ENCODE results near the gene GRPR.

GRPR gene

DNA sequence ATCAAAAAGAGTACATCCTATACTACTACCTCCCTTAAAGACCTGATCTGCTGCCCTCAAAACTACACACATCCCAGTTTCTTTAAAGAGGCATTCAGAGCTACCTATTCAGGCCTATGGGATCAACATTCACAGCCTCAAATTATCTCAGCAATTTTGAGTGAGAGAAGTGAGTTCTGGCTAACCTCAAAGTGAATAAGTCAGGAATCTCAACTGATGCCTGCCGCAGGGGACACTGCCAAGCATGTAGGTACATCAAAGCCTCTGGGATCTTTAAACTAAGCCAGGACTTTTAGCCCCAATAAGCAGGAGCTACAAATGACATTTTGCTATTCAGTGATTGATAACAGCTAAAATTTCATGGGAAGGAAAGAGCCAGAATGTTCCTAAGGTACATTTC, 11.6 kb downstream of the GRPR start:
- Histone ChIP-seq H3K9me3 (no peaks in the 10 kb centered on the region), H3K4me3 (ENCODE audit: low read depth in 1 of 2, low read length in 1 of 2) (no peak overlapping the region), H3K27ac (no peak overlapping the region), H3K36me3 (no peaks in the 10 kb centered on the region), H3K4me1 (ENCODE audit: control insufficient read depth in 1 of 2, insufficient read depth in 1 of 2, low read depth in 1 of 2, low read length in 1 of 2) (no peaks in the 10 kb centered on the region), H3K27me3 (no peaks in the 10 kb centered on the region)
- no peak for TF ChIP-seq CTCF (IDR thresholded peaks at IDR 0.05)

DNA sequence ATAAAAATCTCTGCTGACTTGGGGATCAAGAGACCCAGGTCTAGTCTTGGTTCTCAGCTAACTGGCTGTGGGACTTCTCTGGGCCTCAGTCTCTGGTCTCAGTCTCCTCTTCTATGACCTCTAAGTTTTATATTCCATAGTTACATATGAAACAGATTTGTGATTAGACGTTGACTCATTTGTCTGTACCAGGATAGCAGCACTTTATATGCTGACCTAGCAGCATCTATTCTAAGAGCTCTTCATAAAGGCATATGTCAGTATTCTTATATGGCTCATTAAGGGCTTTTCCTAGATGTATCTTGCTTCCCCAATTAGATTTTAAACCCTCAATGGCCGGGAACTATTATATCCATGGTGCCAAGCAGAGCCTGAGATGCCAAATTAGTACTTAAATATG, 12.7 kb downstream of the GRPR start:
- H3K36me3 ChIP-seq: no peaks in the 10 kb centered on the region
- no peak overlapping the region for H3K4me3 ChIP-seq (ENCODE audit: low read depth in 1 of 2, low read length in 1 of 2)
- H3K27ac ChIP-seq: no peak overlapping the region
- no peaks in the 10 kb centered on the region for H3K9me3 ChIP-seq
- no peak for TF ChIP-seq CTCF (IDR thresholded peaks at IDR 0.05)
- no peaks in the 10 kb centered on the region for H3K4me1 ChIP-seq (ENCODE audit: control insufficient read depth in 1 of 2, insufficient read depth in 1 of 2, low read depth in 1 of 2, low read length in 1 of 2)
- H3K27me3 ChIP-seq: no peaks in the 10 kb centered on the region

DNA sequence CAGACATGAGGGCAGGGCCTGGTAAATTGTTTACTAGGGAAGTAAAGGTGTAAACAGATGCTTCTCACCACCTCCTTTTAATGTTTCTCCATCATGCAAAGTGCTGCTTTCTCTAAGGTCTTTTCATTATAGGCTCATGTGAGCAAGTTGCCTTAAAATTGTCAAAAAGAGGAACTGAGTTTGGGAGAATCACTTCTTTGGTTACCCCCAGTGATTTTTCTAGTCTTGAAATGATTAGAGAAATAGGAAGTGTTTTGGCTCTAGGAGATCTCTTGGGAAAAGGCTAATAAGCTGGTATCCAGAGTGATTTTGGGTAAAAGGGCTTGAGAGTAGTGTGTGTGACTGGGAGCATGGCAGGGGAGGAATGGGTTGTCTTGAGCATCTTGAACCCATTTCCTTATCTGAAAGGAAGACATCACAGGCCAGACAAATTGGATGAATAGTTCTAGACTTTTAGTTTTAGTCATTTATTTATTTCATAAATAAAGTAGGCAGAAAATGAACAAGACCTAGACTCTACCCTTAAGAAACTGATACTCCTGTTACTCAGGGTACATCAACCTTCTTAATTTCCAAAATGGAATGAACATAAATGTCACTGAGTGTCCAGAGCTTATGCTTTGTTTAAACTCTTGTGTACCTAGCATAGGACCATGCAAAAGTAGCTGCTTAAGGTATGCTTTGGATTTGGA, 14.2 kb downstream of the GRPR start:
- H3K27me3 ChIP-seq: no peaks in the 10 kb centered on the region
- H3K9me3 ChIP-seq: no peaks in the 10 kb centered on the region
- no peaks in the 10 kb centered on the region for H3K36me3 ChIP-seq
- no peak overlapping the region for H3K27ac ChIP-seq
- H3K4me1 ChIP-seq (ENCODE audit: control insufficient read depth in 1 of 2, insufficient read depth in 1 of 2, low read depth in 1 of 2, low read length in 1 of 2): no peaks in the 10 kb centered on the region
- no peak for TF ChIP-seq CTCF (IDR thresholded peaks at IDR 0.05)
- no peak overlapping the region for H3K4me3 ChIP-seq (ENCODE audit: low read depth in 1 of 2, low read length in 1 of 2)

DNA sequence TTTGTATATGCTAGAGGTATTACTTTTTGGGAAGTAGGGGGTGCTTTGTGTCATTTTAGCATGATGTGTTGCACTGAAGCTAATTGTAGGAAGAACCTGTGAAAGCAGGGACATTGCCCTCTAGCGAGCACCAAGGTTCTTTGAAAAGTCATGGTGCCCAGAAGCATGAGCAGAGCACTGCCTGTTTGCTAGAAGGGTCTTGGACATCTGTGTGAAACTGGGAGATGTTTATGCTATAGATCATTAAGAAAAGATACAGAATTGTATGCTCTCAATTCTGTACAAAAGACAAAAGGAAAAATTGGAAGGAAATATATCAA, 14.7 kb downstream of the GRPR start:
- Histone ChIP-seq H3K4me3 (ENCODE audit: low read depth in 1 of 2, low read length in 1 of 2) (no peak overlapping the region), H3K27me3 (no peaks in the 10 kb centered on the region), H3K9me3 (no peaks in the 10 kb centered on the region), H3K4me1 (ENCODE audit: control insufficient read depth in 1 of 2, insufficient read depth in 1 of 2, low read depth in 1 of 2, low read length in 1 of 2) (no peaks in the 10 kb centered on the region), H3K36me3 (no peaks in the 10 kb centered on the region), H3K27ac (no peak overlapping the region)
- TF ChIP-seq CTCF (IDR thresholded peaks at IDR 0.05): no peak

DNA sequence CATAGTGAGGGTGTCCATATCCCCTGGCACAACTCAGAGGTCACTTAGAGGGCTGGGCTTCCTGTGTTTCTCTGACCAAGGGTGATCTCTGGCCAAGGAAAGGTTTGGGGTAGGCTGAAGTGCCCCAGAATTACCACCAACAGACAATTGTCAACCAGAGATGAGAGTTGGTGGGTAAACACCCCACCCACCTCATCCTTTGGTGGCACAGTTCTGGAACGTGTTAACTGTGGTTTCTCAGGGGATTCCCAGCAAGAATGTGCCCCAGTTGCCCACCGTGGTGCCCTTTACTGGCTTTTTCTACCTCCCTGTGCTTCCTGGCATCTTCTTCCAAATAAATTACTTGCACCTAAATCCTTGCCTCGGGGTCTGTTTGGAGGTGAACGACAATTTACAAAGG, 17.1 kb downstream of the GRPR start:
- Histone ChIP-seq H3K9me3 (no peaks in the 10 kb centered on the region), H3K4me1 (ENCODE audit: control insufficient read depth in 1 of 2, insufficient read depth in 1 of 2, low read depth in 1 of 2, low read length in 1 of 2) (no peaks in the 10 kb centered on the region)
- no peak for TF ChIP-seq CTCF (IDR thresholded peaks at IDR 0.05)

GRCh38 chrX:16140983-16141382, 17.6 kb downstream of the GRPR start:
- no peak overlapping the region for H3K4me3 ChIP-seq (ENCODE audit: low read depth in 1 of 2, low read length in 1 of 2)
- TF ChIP-seq CTCF (IDR thresholded peaks at IDR 0.05): no peak
- H3K4me1 ChIP-seq (ENCODE audit: control insufficient read depth in 1 of 2, insufficient read depth in 1 of 2, low read depth in 1 of 2, low read length in 1 of 2): no peaks in the 10 kb centered on the region
- H3K27ac ChIP-seq: no peak overlapping the region
- no peaks in the 10 kb centered on the region for H3K27me3 ChIP-seq
- H3K9me3 ChIP-seq: no peaks in the 10 kb centered on the region
- H3K36me3 ChIP-seq: no peaks in the 10 kb centered on the region

More for the DNA sequence above, 17.1 kb downstream of the GRPR start:
- Histone ChIP-seq H3K27me3 (no peaks in the 10 kb centered on the region), H3K27ac (no peak overlapping the region), H3K36me3 (no peaks in the 10 kb centered on the region), H3K4me3 (ENCODE audit: low read depth in 1 of 2, low read length in 1 of 2) (no peak overlapping the region)
